ENCODE measurements around the gene SHROOM3.
A peak's percentile ranks its signal among the peaks of the same experiment; 100 is the strongest.

Gene SHROOM3

GRCh38 chr4:76703123-76703490 lies 268.1 kb downstream of the SHROOM3 start:
- TF ChIP-seq TCF4 (CRISPR knock-in tag; IDR thresholded peaks at IDR 0.05; ENCODE audit: borderline replicate concordance) (no peak), ISL1 (CRISPR knock-in tag; IDR thresholded peaks at IDR 0.05) (no peak), ZFP3 (CRISPR knock-in tag; IDR thresholded peaks at IDR 0.05) (no peak), ARNTL (CRISPR knock-in tag; IDR thresholded peaks at IDR 0.05; ENCODE audit: borderline replicate concordance, low read depth) (no peak), PPARA (CRISPR knock-in tag; IDR thresholded peaks at IDR 0.05; ENCODE audit: borderline replicate concordance) (no peak), TSHZ2 (CRISPR knock-in tag; IDR thresholded peaks at IDR 0.05) (no peak), BACH2 (CRISPR knock-in tag; IDR thresholded peaks at IDR 0.05; ENCODE audit: borderline replicate concordance) (no peak), ZNF8 (CRISPR knock-in tag; IDR thresholded peaks at IDR 0.05) (no peak), ESRRG (CRISPR knock-in tag; IDR thresholded peaks at IDR 0.05) (no peak), ZC3H10 (CRISPR knock-in tag; IDR thresholded peaks at IDR 0.05) (no peak), POU6F1 (CRISPR knock-in tag; IDR thresholded peaks at IDR 0.05; ENCODE audit: borderline replicate concordance, low read depth) (no peak), ZNF565 (CRISPR knock-in tag; conservative IDR thresholded peaks at IDR 0.05; ENCODE audit: low read depth) (no peak), GLIS3 (CRISPR knock-in tag; IDR thresholded peaks at IDR 0.05) (no peak), TOX (CRISPR knock-in tag; IDR thresholded peaks at IDR 0.05; ENCODE audit: borderline replicate concordance) (no peak), CSDC2 (CRISPR knock-in tag; IDR thresholded peaks at IDR 0.05) (no peak), RARB (CRISPR knock-in tag; IDR thresholded peaks at IDR 0.05) (no peak)
- TF ChIP-seq, protein P1, sequence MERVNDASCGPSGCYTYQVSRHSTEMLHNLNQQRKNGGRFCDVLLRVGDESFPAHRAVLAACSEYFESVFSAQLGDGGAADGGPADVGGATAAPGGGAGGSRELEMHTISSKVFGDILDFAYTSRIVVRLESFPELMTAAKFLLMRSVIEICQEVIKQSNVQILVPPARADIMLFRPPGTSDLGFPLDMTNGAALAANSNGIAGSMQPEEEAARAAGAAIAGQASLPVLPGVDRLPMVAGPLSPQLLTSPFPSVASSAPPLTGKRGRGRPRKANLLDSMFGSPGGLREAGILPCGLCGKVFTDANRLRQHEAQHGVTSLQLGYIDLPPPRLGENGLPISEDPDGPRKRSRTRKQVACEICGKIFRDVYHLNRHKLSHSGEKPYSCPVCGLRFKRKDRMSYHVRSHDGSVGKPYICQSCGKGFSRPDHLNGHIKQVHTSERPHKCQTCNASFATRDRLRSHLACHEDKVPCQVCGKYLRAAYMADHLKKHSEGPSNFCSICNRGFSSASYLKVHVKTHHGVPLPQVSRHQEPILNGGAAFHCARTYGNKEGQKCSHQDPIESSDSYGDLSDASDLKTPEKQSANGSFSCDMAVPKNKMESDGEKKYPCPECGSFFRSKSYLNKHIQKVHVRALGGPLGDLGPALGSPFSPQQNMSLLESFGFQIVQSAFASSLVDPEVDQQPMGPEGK (CRISPR knock-in tag; IDR thresholded peaks at IDR 0.05; ENCODE audit: borderline replicate concordance), result no peak
- peak; percentile 59 for ATAC-seq

GRCh38 chr4:76703676-76704075 lies 268.6 kb downstream of the SHROOM3 start:
- no peak for TF ChIP-seq ZNF70 (CRISPR knock-in tag; IDR thresholded peaks at IDR 0.05)
- TF ChIP-seq RARB (CRISPR knock-in tag; IDR thresholded peaks at IDR 0.05), result no peak
- TF ChIP-seq GLIS3 (CRISPR knock-in tag; IDR thresholded peaks at IDR 0.05), result no peak
- peak; percentile 64 for ATAC-seq

GRCh38 chr4:76704133-76704881 lies 269.3 kb downstream of the SHROOM3 start:
- ATAC-seq, result peak; percentile 49
- TF ChIP-seq GLIS3 (CRISPR knock-in tag; IDR thresholded peaks at IDR 0.05), result no peak
- no peak for TF ChIP-seq ZC3H10 (CRISPR knock-in tag; IDR thresholded peaks at IDR 0.05)

GRCh38 chr4:76705472-76705871 lies 270.4 kb downstream of the SHROOM3 start:
- TF ChIP-seq CSDC2 (CRISPR knock-in tag; IDR thresholded peaks at IDR 0.05) (no peak), PPARA (CRISPR knock-in tag; IDR thresholded peaks at IDR 0.05; ENCODE audit: borderline replicate concordance) (no peak), POU6F1 (CRISPR knock-in tag; IDR thresholded peaks at IDR 0.05; ENCODE audit: borderline replicate concordance, low read depth) (no peak), ZFP30 (CRISPR knock-in tag; IDR thresholded peaks at IDR 0.05) (no peak), ZNF8 (CRISPR knock-in tag; IDR thresholded peaks at IDR 0.05) (no peak)
- ATAC-seq, result no peak
